HG03139 (cell line): ENCODE measurements around the gene NFYC.
A peak's percentile ranks its signal among the peaks of the same experiment; 100 is the strongest.

ENCODE experiments used
- ATAC-seq: cut with Tn5 transposase; IDR thresholded peaks from one replicate; pipeline ENCODE4 v1.9.1; 2021; ENCODE audit not compliant: unreplicated experiment

NFYC gene

DNA sequence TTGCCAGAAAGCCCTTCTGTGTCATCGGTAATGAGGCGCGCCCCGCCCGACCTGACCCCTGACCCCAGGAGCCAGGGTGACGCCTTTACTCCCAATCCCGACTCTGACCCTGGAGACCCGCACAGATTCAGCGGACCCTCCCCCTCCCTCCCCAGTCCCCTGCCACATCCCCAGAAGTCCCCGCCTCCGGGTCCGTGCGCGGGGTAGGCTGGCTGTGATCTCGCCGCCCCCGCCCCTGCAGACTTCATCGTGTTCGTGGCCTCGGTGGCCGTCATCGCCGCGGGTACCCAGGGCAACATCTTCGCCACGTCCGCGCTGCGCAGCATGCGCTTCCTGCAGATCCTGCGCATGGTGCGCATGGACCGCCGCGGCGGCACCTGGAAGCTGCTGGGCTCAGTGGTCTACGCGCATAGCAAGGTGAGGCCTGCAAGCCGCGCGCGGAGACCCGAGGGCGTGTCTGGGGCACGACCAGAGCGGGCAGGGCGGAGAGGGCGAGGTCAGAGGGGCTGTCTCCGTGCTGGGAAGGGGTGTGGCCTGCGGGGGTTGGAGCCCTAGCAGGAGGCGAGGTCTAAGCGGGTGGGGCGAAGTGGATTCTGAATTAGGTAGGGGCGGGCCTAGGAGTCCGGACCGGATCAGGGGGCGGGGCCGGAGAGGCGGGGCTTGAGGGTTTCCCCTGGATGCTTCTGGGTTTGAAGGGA lies 126.9 kb downstream of the NFYC start:
- ATAC-seq: peak; percentile 62

DNA sequence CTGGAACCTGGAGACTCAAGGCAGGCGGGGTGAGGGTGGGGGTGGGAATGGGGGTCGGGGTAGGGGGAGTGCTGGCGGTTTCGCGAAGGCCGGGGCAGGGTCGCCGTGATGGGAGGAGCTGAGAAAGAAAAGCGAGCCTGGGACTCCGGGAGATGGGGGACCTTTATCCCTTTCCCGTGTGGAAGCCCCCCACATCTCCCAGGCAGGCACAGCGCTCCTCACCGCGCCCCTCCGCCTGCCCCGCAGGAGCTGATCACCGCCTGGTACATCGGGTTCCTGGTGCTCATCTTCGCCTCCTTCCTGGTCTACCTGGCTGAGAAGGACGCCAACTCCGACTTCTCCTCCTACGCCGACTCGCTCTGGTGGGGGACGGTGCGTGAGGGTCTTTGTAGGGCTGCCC lies 127.6 kb downstream of the NFYC start:
- no peak for ATAC-seq

DNA sequence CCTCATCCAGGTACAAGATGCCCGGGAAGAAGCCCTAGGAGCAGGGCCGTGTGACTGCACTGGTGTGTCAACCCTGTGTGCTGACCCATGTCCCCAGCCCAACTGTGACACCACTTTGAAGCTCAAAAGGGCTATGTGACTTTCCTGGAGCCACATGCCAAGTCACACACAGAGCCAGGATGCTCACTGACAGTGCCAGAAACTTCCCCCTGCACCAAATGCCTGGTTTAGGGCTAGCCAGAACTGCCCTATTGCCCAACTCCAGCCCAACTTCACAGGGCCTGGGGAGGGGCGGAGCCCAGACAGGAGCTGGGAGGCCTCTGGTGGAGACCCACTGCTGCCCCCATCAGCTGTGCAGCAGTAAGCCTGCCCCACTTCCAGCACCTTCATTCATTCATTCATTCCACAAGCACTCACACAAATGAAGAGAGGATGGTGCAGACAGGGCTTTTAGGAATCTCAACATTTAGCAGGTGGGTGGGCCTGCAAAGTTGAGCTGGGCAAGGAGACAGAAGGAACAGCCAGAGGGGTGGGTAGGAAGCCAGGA lies 128.8 kb downstream of the NFYC start:
- ATAC-seq: no peak
